Ishikawa (cell line): ENCODE data around the gene GPR78.

Experiments used
- CEBPB ChIP-seq: IDR thresholded peaks from 2 replicates; pipeline ENCODE4 v1.6.1; 2012
- CREB1 ChIP-seq: IDR thresholded peaks from 2 replicates; pipeline ENCODE4 v1.6.1; 2012; ENCODE audit warnings: low read depth
- EGR1 ChIP-seq: IDR thresholded peaks from 2 replicates; pipeline ENCODE4 v1.6.1; 2012
- EP300 ChIP-seq: IDR thresholded peaks from 2 replicates; pipeline ENCODE4 v1.6.1; 2012; ENCODE audit warnings: borderline replicate concordance
- FOXM1 ChIP-seq: IDR thresholded peaks from 2 replicates; pipeline ENCODE4 v1.6.1; 2012; ENCODE audit warnings: low read depth, borderline replicate concordance
- MAX ChIP-seq: IDR thresholded peaks from 2 replicates; pipeline ENCODE4 v1.6.1; 2012
- RAD21 ChIP-seq: IDR thresholded peaks from 2 replicates; pipeline ENCODE4 v1.6.1; 2012; ENCODE audit warnings: low read depth
- REST ChIP-seq: IDR thresholded peaks from 2 replicates; pipeline ENCODE4 v1.6.1; 2012; ENCODE audit warnings: low read depth, mild to moderate bottlenecking
- TAF1 ChIP-seq: IDR thresholded peaks from 2 replicates; pipeline ENCODE4 v1.6.1; 2012; ENCODE audit warnings: low read depth, mild to moderate bottlenecking
- TCF12 ChIP-seq: IDR thresholded peaks from 2 replicates; pipeline ENCODE4 v1.6.1; 2012; ENCODE audit warnings: low read depth
- TEAD4 ChIP-seq: IDR thresholded peaks from 2 replicates; pipeline ENCODE4 v1.6.1; 2012
- USF1 ChIP-seq: IDR thresholded peaks from 2 replicates; pipeline ENCODE4 v1.6.1; 2012
- YY1 ChIP-seq: IDR thresholded peaks from 2 replicates; pipeline ENCODE4 v1.6.1; 2012; ENCODE audit warnings: low read depth
- ZBTB7A ChIP-seq: IDR thresholded peaks from 2 replicates; pipeline ENCODE4 v1.6.1; 2012; ENCODE audit warnings: low read depth

GRCh38 chr4:8603931-8604330 is 23.7 kb downstream of the GPR78 start:
- TF ChIP-seq CEBPB: no peak
- no peak for TF ChIP-seq EP300
- TF ChIP-seq TAF1: no peak
- peak; percentile 64 for TF ChIP-seq MAX
- TF ChIP-seq RAD21: no peak
- TF ChIP-seq CREB1: no peak
- no peak for TF ChIP-seq FOXM1
- TF ChIP-seq YY1: no peak
- no peak for TF ChIP-seq REST
- no peak for TF ChIP-seq USF1
- no peak for TF ChIP-seq EGR1
- TF ChIP-seq ZBTB7A: no peak
- TF ChIP-seq TCF12: no peak
- no peak for TF ChIP-seq TEAD4
